T-helper 17 cell (primary cell): ENCODE measurements around the gene PLCB3. TPM values are rescaled to one million over a fixed set of nuclear protein-coding genes. Genes with fewer than 3 reads are reported as not detected.

ENCODE experiments used
- ATAC-seq: fragments of 150-1000 bp; cut with Tn5 transposase; 2 replicates; pipeline ENCODE4 v1.10.0; 2021; ENCODE audit warnings: mild to moderate bottlenecking, moderate library complexity
- DNase-seq, 3 donors: peaks; one replicate each; pipeline versions ENCODE4 v3.0.0 to v3.0.0-alpha.2; 2020 to 2021
- H3K9me3 ChIP-seq: one replicate; pipeline ENCODE4 v1.7.0; 2013; ENCODE audit warnings: low read length, mild to moderate bottlenecking; ENCODE audit not compliant: control insufficient read depth, poor library complexity, severe bottlenecking
- H3K27ac Mint-ChIP-seq: one replicate; pipeline ENCODE4 v1.8.0; 2022; ENCODE audit warnings: mild to moderate bottlenecking, moderate library complexity, mixed read lengths
- H3K27me3 Mint-ChIP-seq: one replicate; pipeline ENCODE4 v1.8.0; 2022; ENCODE audit warnings: mixed read lengths
- H3K36me3 Mint-ChIP-seq: one replicate; pipeline ENCODE4 v1.8.0; 2022; ENCODE audit warnings: low read depth, mixed read lengths
- H3K4me1 Mint-ChIP-seq: one replicate; pipeline ENCODE4 v1.8.0; 2022; ENCODE audit warnings: mild to moderate bottlenecking, mixed read lengths
- H3K4me3 Mint-ChIP-seq: one replicate; pipeline ENCODE4 v1.8.0; 2022; ENCODE audit warnings: mild to moderate bottlenecking, moderate library complexity, mixed read lengths
- total RNA-seq, 4 donors: library from RNA in 2 of 4; stranded (reverse) in 2 of 4; gene quantifications; one replicate each; pipeline ENCODE4 v1.2.3 and lab custom pipeline; 2022 to 2026

PLCB3 gene
- total RNA-seq, 2 donors from 2014 or later = 5.9 TPM

DNA sequence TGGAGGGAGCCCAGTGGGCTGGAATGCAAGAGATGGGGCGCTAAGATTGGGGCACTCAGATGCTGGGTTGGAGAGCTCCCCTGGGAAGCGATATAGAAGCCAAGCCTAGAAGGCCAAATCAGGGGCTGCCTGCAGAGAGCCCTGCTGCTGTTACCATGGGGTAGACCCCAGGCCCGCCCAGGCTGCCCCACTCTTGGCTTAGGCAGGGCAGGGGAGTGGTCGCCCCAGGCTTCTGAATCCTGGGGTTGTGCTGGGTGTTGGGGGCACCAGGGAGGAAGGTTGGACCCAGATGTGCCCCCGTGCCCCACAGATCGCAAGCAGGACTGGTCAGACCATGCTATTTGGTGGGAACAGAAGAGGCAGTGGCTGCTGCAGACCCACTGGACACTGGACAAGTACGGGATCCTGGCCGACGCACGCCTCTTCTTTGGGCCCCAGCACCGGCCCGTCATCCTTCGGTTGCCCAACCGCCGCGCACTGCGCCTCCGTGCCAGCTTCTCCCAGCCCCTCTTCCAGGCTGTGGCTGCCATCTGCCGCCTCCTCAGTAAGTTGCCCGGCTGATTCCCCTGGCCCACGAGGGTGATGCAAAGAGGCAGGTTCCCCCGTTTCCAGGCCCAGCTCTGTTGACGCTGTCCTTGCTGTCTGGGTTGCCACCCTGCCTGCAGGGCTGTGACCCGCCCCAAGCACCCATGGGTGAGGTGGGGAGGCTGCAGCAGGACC is 40.9 kb upstream of the PLCB3 start:
- Mint-ChIP-seq H3K27ac (peak overlapping the region; percentile 24), H3K27me3 (no peaks in the 10 kb centered on the region), H3K4me1 (peaks cover 40% of the 10 kb centered on the region), H3K36me3 (peaks cover 4% of the 10 kb centered on the region), H3K4me3 (no peak overlapping the region)
- DNase-seq (no peak), ATAC-seq (no peak)
- no peaks in the 10 kb centered on the region for H3K9me3 ChIP-seq

DNA sequence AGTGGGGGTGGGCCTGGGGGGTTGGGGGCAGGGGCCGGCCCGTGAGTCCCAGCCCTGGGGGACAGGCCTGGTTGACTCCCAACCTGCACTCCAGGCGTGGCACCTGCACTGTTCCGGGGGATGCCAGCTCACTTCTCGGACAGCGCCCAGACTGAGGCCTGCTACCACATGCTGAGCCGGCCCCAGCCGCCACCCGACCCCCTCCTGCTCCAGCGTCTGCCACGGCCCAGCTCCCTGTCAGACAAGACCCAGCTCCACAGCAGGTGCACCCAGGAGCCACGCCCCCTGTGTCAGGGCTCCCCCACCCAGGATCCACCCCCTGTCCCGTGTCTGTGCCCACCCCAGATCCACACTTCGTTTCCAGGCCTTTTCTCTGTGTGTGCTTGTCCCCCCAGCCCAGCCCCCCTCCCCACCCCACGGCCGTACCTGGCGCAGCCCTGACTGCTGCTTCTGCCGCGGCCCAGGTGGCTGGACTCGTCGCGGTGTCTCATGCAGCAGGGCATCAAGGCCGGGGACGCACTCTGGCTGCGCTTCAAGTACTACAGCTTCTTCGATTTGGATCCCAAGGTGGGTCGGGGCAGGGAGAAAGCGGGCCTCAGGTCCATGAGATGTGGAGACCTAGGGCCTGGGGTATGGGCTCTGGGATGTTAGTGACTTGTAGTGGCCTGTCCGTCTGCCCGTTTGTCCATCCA is 40.0 kb upstream of the PLCB3 start:
- ATAC-seq (no peak), DNase-seq (no peak)
- peaks cover 35% of the 10 kb centered on the region for H3K4me1 Mint-ChIP-seq
- no peaks in the 10 kb centered on the region for H3K9me3 ChIP-seq
- peak overlapping the region; percentile 24 for H3K27ac Mint-ChIP-seq
- H3K4me3 Mint-ChIP-seq = no peak overlapping the region
- H3K27me3 Mint-ChIP-seq = no peaks in the 10 kb centered on the region
- peaks cover 4% of the 10 kb centered on the region for H3K36me3 Mint-ChIP-seq

DNA sequence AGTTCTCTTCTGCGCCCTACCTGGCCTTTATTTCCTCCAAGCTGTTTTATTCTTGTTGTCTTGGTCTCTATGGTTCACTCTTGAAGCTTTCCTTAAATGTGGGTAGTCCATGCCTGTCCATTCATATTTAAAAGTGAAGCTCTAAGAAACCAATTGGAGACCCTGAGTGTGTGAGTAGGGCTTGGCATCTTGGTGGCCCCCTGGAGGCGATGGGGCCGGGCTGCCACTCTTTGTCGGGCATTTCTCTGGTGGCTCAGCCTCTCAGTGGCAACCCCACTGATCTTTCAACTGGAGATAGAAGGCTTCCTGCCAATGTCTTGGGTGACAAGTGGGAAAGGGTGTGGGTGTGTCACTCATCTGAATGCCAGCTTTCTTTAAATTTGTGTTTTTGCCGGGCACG is 34.5 kb upstream of the PLCB3 start:
- Mint-ChIP-seq H3K4me3 (no peak overlapping the region), H3K4me1 (peaks cover 19% of the 10 kb centered on the region), H3K27ac (peak overlapping the region; percentile 9), H3K36me3 (peaks cover 2% of the 10 kb centered on the region), H3K27me3 (no peaks in the 10 kb centered on the region)
- ATAC-seq = no peak
- no peak for DNase-seq
- H3K9me3 ChIP-seq = no peaks in the 10 kb centered on the region

DNA sequence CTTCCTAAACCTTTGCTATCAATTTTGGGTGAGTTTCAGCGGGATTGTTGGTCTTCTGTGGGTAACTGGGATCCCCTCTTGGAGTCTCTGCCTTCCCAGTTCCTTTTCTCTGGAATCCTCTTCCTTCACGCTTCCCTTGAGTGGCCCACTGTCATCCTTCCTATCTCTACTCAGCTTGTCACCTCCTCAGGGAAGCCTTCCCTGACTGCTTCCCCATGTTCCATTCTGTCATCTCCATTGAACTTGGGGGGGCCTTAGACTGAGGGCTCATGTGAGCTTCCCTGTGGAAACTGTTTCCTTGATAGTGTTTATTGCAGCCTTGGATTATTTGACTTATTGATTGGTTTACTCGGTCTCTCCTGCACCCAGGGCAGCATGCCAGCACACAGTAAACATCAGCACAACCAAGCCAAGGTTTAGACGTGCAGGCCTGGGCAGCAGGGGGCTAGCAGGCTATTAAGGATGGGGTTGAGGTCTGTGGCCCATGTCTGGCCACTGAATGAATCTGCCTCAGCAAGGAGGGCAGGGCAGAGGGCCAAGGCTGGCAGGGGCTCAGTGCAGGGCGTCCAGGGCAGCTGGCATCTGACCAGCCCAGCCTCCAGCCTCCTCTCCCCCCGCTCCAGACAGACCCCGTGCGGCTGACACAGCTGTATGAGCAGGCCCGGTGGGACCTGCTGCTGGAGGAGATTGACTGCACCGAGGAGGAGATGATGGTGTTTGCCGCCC is 32.5 kb upstream of the PLCB3 start:
- DNase-seq (no peak), ATAC-seq (no peak)
- Mint-ChIP-seq H3K4me1 (peaks cover 13% of the 10 kb centered on the region), H3K36me3 (peaks cover 1% of the 10 kb centered on the region), H3K4me3 (no peak overlapping the region), H3K27ac (no peak overlapping the region), H3K27me3 (no peaks in the 10 kb centered on the region)
- no peaks in the 10 kb centered on the region for H3K9me3 ChIP-seq

DNA sequence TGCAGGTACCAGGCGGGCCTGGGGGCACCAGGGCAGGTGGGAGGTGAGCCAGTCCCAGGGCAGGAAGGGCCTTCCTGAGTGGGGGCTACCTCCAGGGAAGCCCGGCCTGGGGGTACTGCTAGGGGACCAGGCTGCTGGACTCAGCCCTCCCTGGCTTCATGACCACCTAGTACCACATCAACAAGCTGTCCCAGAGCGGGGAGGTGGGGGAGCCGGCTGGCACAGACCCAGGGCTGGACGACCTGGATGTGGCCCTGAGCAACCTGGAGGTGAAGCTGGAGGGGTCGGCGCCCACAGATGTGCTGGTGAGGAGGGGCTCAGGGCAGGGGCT is 32.0 kb upstream of the PLCB3 start:
- H3K9me3 ChIP-seq = no peaks in the 10 kb centered on the region
- ATAC-seq = no peak
- no peaks in the 10 kb centered on the region for H3K36me3 Mint-ChIP-seq
- no peak overlapping the region for H3K27ac Mint-ChIP-seq
- no peak for DNase-seq
- no peaks in the 10 kb centered on the region for H3K27me3 Mint-ChIP-seq
- peaks cover 11% of the 10 kb centered on the region for H3K4me1 Mint-ChIP-seq
- H3K4me3 Mint-ChIP-seq = no peak overlapping the region

DNA sequence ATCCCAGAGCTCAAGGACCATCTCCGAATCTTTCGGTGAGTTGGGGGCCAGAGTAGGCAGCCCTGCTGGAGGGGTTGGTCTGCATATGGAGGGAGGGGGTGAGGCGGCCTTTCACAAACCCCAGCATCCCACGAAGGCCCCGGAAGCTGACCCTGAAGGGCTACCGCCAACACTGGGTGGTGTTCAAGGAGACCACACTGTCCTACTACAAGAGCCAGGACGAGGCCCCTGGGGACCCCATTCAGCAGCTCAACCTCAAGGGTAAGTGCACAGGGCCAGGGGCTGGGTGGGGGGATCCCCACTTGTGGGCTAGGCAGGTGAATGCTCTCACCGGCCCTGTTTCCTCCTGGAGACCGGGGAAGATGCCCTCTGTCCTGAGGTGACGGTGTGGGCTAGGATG is 31.6 kb upstream of the PLCB3 start:
- no peak for ATAC-seq
- H3K36me3 Mint-ChIP-seq = no peaks in the 10 kb centered on the region

DNA sequence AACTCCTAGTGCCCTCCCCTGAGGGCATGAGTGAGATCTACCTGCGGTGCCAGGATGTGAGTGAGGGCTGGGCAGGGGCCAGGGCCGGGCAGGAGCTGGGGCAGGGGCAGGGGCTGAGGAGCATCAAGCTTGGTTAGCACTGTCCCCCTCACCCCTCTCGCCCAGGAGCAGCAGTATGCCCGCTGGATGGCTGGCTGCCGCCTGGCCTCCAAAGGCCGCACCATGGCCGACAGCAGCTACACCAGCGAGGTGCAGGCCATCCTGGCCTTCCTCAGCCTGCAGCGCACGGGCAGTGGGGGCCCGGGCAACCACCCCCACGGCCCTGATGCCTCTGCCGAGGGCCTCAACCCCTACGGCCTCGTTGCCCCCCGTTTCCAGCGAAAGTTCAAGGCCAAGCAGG is 31.1 kb upstream of the PLCB3 start:
- no peaks in the 10 kb centered on the region for H3K27me3 Mint-ChIP-seq
- H3K36me3 Mint-ChIP-seq = no peaks in the 10 kb centered on the region
- no peak overlapping the region for H3K4me3 Mint-ChIP-seq
- DNase-seq (no peak), ATAC-seq (no peak)
- H3K9me3 ChIP-seq = no peaks in the 10 kb centered on the region
- peaks cover 8% of the 10 kb centered on the region for H3K4me1 Mint-ChIP-seq
- no peak overlapping the region for H3K27ac Mint-ChIP-seq

More for the DNA sequence above, 31.6 kb upstream of the PLCB3 start:
- Mint-ChIP-seq H3K4me3 (no peak overlapping the region), H3K27me3 (no peaks in the 10 kb centered on the region), H3K4me1 (peaks cover 11% of the 10 kb centered on the region), H3K27ac (no peak overlapping the region)
- H3K9me3 ChIP-seq = no peaks in the 10 kb centered on the region
- no peak for DNase-seq

DNA sequence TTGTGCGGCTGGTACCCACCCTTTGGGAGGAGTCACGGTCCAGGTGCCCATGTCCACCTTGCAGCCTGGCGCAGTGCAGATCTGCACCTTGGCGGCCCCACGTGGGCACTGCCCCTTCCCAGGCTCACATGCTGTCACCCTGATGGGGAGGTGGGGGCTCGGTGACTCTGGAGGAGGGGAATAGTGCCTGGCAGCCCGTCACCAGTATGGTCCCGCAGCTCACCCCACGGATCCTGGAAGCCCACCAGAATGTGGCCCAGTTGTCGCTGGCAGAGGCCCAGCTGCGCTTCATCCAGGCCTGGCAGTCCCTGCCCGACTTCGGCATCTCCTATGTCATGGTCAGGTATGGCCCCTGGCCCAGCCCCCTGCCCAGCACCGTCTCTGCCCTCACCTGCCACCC is 30.5 kb upstream of the PLCB3 start:
- no peaks in the 10 kb centered on the region for H3K9me3 ChIP-seq
- Mint-ChIP-seq H3K36me3 (no peaks in the 10 kb centered on the region), H3K4me1 (peaks cover 10% of the 10 kb centered on the region), H3K27me3 (no peaks in the 10 kb centered on the region), H3K27ac (no peak overlapping the region), H3K4me3 (no peak overlapping the region)
- no peak for DNase-seq
- ATAC-seq = no peak

DNA sequence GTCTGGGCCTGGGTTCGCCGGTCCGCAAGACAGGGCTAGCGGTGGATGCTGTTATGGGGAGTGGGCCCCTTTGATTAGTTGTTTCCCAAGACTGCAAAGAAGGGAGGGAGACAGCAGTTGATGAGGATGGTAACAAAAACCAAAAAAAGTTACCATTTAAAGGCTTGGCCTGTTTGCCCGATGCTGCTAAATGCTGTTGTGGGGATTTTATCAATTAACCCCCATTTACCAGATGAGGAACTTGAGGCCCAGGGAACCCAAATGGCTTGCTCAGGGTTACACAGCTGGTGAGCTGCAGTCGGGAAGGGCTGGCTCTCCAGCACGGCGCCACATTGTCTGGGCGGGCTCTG is 28.7 kb upstream of the PLCB3 start:
- DNase-seq (no peak), ATAC-seq (no peak)
- Mint-ChIP-seq H3K27me3 (no peaks in the 10 kb centered on the region), H3K36me3 (no peaks in the 10 kb centered on the region), H3K27ac (no peak overlapping the region), H3K4me1 (peaks cover 19% of the 10 kb centered on the region), H3K4me3 (no peak overlapping the region)
- H3K9me3 ChIP-seq = no peaks in the 10 kb centered on the region

DNA sequence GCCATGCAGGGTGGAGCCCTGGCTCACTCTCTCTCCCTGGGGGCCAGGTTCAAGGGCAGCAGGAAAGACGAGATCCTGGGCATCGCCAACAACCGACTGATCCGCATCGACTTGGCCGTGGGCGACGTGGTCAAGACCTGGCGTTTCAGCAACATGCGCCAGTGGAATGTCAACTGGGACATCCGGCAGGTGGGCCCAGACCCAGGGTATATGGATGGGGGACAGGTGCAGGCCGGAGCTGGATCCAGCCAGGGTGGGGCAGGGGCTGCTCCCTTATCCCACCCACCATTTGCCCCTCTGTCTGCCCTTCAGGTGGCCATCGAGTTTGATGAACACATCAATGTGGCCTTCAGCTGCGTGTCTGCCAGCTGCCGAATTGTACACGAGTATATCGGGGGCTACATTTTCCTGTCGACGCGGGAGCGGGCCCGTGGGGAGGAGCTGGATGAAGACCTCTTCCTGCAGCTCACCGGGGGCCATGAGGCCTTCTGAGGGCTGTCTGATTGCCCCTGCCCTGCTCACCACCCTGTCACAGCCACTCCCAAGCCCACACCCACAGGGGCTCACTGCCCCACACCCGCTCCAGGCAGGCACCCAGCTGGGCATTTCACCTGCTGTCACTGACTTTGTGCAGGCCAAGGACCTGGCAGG is 28.2 kb upstream of the PLCB3 start:
- H3K36me3 Mint-ChIP-seq = no peaks in the 10 kb centered on the region
- H3K27ac Mint-ChIP-seq = no peak overlapping the region
- no peak for DNase-seq
- H3K4me1 Mint-ChIP-seq = peaks cover 21% of the 10 kb centered on the region
- H3K9me3 ChIP-seq = no peaks in the 10 kb centered on the region
- no peak overlapping the region for H3K4me3 Mint-ChIP-seq
- no peaks in the 10 kb centered on the region for H3K27me3 Mint-ChIP-seq
- ATAC-seq = no peak

DNA sequence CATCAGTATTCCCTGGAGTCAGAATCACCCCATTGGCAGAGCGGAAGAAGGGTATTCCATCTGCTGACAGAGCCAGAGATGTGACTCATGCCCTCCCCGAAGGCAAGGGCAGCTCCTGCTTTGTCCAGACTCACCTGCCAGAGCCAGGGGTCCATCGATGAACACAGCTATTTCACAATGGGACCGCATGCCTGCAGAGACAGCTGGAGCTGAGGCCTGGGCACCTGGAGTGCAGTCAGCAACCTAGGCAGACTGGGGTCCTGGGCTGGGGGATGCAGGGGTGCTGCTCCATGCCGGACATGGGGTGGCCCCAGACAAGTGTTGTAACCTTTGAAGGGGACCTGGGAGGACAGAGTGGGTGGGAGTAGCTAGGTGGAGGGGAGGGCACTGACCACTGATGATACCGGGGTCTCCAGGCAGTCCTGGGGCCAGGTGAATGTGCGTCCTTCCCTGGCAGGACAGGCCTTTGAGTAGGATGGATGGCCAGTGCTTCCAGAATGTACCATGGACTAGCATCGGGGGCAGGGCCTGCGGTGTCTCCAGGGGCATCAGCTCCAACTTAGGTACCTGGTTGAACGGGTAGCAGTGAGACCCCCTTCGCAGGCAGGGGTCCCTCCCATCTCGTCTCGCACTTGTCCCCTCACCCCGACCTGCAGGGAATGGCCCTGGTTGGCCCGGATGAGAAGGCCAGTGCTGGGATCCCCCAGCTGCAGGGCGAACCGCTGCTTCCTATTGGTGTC is 27.0 kb upstream of the PLCB3 start:
- Mint-ChIP-seq H3K27ac (peak overlapping the region; percentile 16), H3K4me1 (peaks cover 17% of the 10 kb centered on the region), H3K27me3 (no peaks in the 10 kb centered on the region), H3K36me3 (no peaks in the 10 kb centered on the region), H3K4me3 (peak overlapping the region; percentile 7)
- ATAC-seq = no peak
- no peak for DNase-seq
- H3K9me3 ChIP-seq = no peaks in the 10 kb centered on the region

DNA sequence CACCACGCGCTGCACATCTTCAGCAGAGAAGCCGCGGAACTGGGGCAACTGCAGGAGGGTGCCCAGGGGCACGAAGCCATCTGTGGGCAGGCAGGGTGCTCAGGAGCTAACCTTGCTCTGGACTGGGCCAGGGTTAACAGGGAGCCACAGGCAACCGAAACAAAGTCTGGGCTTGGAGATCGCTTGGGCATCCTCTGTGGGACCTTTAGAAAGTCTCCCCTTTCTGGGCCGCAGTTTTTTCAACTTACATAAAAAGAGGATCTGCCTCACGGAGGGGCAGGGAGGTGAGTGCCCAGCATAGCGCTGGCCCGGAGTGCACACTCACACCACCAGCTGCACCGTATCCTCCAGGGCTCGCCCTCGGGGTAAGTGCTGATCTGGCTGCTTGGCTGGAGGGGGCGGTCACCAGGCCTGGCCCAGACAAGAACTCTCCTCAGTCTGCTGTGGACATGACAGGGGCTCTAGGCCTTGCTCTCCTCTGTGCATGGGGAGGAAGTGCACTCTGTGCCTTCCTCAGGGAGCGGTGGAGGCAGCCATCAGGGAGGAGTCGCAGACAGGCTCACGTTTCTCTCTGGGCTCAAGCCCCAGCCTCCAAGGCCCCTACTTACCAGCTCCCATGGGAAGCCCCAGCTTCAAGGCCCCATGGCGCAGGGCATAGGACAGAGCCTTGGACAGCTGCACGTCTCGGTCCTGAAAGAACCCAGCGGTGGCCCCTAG is 26.3 kb upstream of the PLCB3 start:
- Mint-ChIP-seq H3K27ac (peak overlapping the region; percentile 67), H3K4me1 (peaks cover 23% of the 10 kb centered on the region), H3K4me3 (peak overlapping the region; percentile 91), H3K27me3 (no peaks in the 10 kb centered on the region), H3K36me3 (no peaks in the 10 kb centered on the region)
- no peak for DNase-seq
- no peak for ATAC-seq
- H3K9me3 ChIP-seq = no peaks in the 10 kb centered on the region
